Neural crest cell (in vitro differentiated cells): Measurements from ENCODE around the gene SBNO1. TPM values are rescaled to one million over a fixed set of nuclear protein-coding genes. Genes with fewer than 3 reads are reported as not detected.
"Not testable (repeated sequence)": the region's sequence is repeated elsewhere in the genome, so short reads cannot be mapped to it uniquely, and the experiment has no call there.

Source experiments
- DNase-seq: peaks from one replicate; pipeline ENCODE4 v3.0.0; 2021; ENCODE audit warnings: low read depth, mixed read lengths, low spot score
- H3K27ac Mint-ChIP-seq: one replicate; pipeline ENCODE4 v1.8.0; 2021; ENCODE audit warnings: mild to moderate bottlenecking, mixed read lengths; ENCODE audit not compliant: unreplicated experiment
- H3K27me3 Mint-ChIP-seq: 2 replicates; pipeline ENCODE4 v1.8.0; 2021; ENCODE audit warnings: low read depth, mild to moderate bottlenecking, mixed read lengths
- H3K36me3 Mint-ChIP-seq: 2 replicates; pipeline ENCODE4 v1.8.0; 2021; ENCODE audit warnings: low read depth, mild to moderate bottlenecking, mixed read lengths
- H3K4me1 Mint-ChIP-seq: 2 replicates; pipeline ENCODE4 v1.8.0; 2021; ENCODE audit warnings: mixed read lengths
- H3K4me3 Mint-ChIP-seq: one replicate; pipeline ENCODE4 v1.8.0; 2021; ENCODE audit warnings: mild to moderate bottlenecking, mixed read lengths
- H3K9me3 Mint-ChIP-seq: 2 replicates; pipeline ENCODE4 v1.8.0; 2021; ENCODE audit warnings: mixed read lengths
- long read RNA-seq: library from polyadenylated mRNA; unstranded; transcript quantifications from one replicate; pipeline ENCODE4 v2.0.0, GENCODE V29; 2020
- total RNA-seq: library from RNA; stranded (reverse); gene quantifications from 2 replicates; pipeline ENCODE4 v1.2.1, GENCODE V29; 2021
- TF ChIP-seq, protein P1 (sequence below): fragments of 200-600 bp; sonication (generic); conservative IDR thresholded peaks from 2 replicates; pipeline ENCODE4 v1.5.0; 2021; ENCODE audit warnings: antibody characterized with exemption, mild to moderate bottlenecking

SBNO1 gene
- 43.2 and 44.8 TPM in 2 replicates for total RNA-seq
- long read RNA-seq, partial matches to known transcripts = 133 of 174 reads
- long read RNA-seq, other reads (novel, unspliced or antisense) = 41 of 174 reads

DNA sequence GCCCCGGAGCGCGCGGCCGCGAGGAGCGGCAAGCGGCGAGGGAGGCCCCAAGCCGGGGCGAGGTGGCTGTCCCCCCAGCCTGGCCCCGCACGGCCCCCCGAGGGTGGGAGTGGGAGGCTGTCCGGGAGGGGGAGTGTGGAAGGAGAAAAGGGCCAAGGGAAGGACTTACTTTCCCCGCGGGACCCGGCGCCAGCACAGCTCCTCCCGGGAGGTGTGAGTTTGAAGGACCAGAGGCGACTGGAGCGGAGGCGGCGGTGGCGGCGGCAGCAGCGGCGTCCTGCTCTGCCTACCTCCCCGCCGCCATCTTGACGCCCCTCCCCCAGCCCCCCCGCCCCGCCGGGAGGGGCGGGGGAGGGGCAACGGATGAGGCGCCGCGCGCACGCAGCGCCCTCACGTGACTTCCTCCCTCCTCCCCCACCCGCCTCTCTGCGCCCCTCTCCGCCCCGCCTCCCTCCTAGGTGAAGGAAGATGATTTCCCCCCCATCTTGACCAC is at the start of gene SBNO1:
TSS of gene SBNO1 (minus strand) at position 316 of the 493 bp plus-strand sequence. CDS start 14,406 bp downstream, outside the sequence.
- no peaks in the 10 kb centered on the region for H3K27me3 Mint-ChIP-seq
- peak; percentile 76 for DNase-seq
- H3K4me1 Mint-ChIP-seq = peaks cover 21% of the 10 kb centered on the region
- peak within 1 kb of the TSS; percentile 90 for H3K4me3 Mint-ChIP-seq
- no peaks in the 10 kb centered on the region for H3K9me3 Mint-ChIP-seq
- TF ChIP-seq, protein P1, sequence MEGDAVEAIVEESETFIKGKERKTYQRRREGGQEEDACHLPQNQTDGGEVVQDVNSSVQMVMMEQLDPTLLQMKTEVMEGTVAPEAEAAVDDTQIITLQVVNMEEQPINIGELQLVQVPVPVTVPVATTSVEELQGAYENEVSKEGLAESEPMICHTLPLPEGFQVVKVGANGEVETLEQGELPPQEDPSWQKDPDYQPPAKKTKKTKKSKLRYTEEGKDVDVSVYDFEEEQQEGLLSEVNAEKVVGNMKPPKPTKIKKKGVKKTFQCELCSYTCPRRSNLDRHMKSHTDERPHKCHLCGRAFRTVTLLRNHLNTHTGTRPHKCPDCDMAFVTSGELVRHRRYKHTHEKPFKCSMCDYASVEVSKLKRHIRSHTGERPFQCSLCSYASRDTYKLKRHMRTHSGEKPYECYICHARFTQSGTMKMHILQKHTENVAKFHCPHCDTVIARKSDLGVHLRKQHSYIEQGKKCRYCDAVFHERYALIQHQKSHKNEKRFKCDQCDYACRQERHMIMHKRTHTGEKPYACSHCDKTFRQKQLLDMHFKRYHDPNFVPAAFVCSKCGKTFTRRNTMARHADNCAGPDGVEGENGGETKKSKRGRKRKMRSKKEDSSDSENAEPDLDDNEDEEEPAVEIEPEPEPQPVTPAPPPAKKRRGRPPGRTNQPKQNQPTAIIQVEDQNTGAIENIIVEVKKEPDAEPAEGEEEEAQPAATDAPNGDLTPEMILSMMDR = no peak
- H3K36me3 Mint-ChIP-seq = no peaks in the 10 kb centered on the region
- H3K27ac Mint-ChIP-seq = peak within 1 kb of the TSS; percentile 94

GRCh38 chr12:123410041-123410412 is 45.4 kb upstream of the SBNO1 start:
- DNase-seq = no peak
- TF ChIP-seq, protein P1 = no peak
- Mint-ChIP-seq H3K9me3 (no peaks in the 10 kb centered on the region), H3K27me3 (no peaks in the 10 kb centered on the region), H3K27ac (no peak overlapping the region), H3K36me3 (peaks cover 6% of the 10 kb centered on the region), H3K4me1 (peaks cover 2% of the 10 kb centered on the region), H3K4me3 (no peak overlapping the region)

- DNase-seq, H3K27ac Mint-ChIP-seq, H3K27me3 Mint-ChIP-seq, H3K4me1 Mint-ChIP-seq, H3K36me3 Mint-ChIP-seq, H3K9me3 Mint-ChIP-seq, H3K4me3 Mint-ChIP-seq: not testable (repeated sequence)
These were observed 44.8 kb upstream of the SBNO1 start for GRCh38 chr12:123409284-123410040.

DNA sequence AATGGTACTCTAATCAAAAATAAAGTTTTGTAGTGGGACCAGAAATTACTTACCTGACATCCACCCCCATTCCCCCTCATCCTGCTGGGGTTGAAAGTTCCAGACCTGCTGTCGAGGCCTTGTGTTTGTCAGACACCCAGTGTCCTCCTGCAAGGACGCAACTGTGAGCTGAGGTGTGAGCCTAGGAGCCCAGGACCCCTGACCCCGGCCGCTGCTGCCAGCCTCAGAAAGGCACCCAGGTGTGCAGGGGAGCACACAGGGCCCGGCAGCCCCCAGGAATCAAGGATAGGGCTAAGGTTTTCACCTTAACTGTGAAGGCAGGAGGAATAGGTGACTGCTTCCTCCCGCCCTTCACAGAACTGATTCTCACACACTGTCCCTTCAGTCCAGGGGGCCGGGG is 44.0 kb upstream of the SBNO1 start:
- not testable (repeated sequence) for H3K27me3 Mint-ChIP-seq, DNase-seq, H3K4me3 Mint-ChIP-seq, H3K4me1 Mint-ChIP-seq, H3K9me3 Mint-ChIP-seq, H3K36me3 Mint-ChIP-seq, H3K27ac Mint-ChIP-seq

DNA sequence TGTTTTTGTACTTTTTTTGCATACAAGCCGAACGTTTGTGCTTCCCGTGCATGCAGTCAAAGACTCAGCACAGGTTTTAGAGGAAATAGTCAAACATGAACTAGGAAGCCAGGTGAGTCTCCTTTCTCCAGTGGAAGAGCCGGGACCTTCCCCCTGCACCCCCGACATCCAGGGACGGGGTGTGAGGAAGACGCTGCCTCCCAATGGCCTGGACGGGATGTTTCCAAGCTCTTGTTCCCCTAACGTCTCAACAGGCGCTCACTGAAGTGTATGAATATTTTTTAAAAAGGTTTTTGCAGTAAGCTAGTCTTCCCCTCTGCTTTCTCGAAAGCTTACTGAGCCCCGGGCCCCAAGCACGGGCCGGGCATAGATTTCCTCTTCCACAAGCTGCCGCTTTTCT is 43.3 kb upstream of the SBNO1 start:
- not testable (repeated sequence) for H3K4me3 Mint-ChIP-seq, H3K9me3 Mint-ChIP-seq, DNase-seq, H3K36me3 Mint-ChIP-seq, H3K27ac Mint-ChIP-seq, H3K27me3 Mint-ChIP-seq, H3K4me1 Mint-ChIP-seq

DNA sequence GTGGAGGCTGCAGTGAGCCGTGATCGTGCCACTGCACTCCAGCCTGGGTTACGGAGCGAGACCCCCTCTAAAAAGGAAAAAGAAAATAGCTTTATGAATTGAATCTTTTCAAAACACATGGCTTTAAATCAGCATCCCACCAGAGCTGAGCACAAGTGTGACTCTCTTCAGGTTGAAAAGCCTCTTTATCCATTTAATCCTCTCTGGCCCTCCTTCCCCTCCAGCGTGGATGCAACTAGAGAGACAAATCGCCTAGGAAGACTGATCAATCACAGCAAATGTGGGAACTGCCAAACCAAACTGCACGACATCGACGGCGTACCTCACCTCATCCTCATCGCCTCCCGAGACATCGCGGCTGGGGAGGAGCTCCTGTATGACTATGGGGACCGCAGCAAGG is 42.6 kb upstream of the SBNO1 start:
- not testable (repeated sequence) for H3K36me3 Mint-ChIP-seq, H3K9me3 Mint-ChIP-seq, H3K4me3 Mint-ChIP-seq, H3K4me1 Mint-ChIP-seq, DNase-seq, H3K27me3 Mint-ChIP-seq, H3K27ac Mint-ChIP-seq

- H3K4me3 Mint-ChIP-seq = no peak overlapping the region
- no peaks in the 10 kb centered on the region for H3K27me3 Mint-ChIP-seq
- DNase-seq = no peak
- TF ChIP-seq, protein P1 = no peak
- peaks cover 8% of the 10 kb centered on the region for H3K36me3 Mint-ChIP-seq
- H3K9me3 Mint-ChIP-seq = no peaks in the 10 kb centered on the region
- no peaks in the 10 kb centered on the region for H3K4me1 Mint-ChIP-seq
- H3K27ac Mint-ChIP-seq = no peak overlapping the region
These were observed 39.9 kb upstream of the SBNO1 start for GRCh38 chr12:123404581-123404980.
